Measurements from ENCODE around the gene SLC29A4.

Gene SLC29A4

GRCh38 chr7:5352440-5353010 lies 69.8 kb downstream of the SLC29A4 start:
- no peak for DNase-seq (ENCODE audit: low read depth)

- no peak for DNase-seq (ENCODE audit: low read depth)
These were observed 71.9 kb downstream of the SLC29A4 start for GRCh38 chr7:5354460-5355232.
